HepG2 (cell line): Measurements from ENCODE around the gene HDAC5. TPM values are rescaled to one million over a fixed set of nuclear protein-coding genes. Genes with fewer than 3 reads are reported as not detected.

ENCODE experiments used
- ATF1 ChIP-seq: IDR thresholded peaks from 2 replicates; pipeline ENCODE4 v1.6.1; 2016; ENCODE audit warnings: mild to moderate bottlenecking, control low read depth
- FOXM1 ChIP-seq: sonication (generic); formaldehyde crosslinking; IDR thresholded peaks from 2 replicates; pipeline ENCODE4 v1.5.0; 2020; ENCODE audit warnings: missing genetic modification reagents
- KLF15 ChIP-seq: sonication (generic); formaldehyde crosslinking; IDR thresholded peaks from 2 replicates; pipeline ENCODE4 v1.8.1; 2023; ENCODE audit warnings: borderline replicate concordance, mild to moderate bottlenecking, inconsistent platforms, missing genetic modification reagents, mixed read lengths
- KLF16 ChIP-seq, 2 experiments: sonication (generic) in 1 of 2; formaldehyde crosslinking in 1 of 2; IDR thresholded peaks; 2 replicates each; pipeline versions ENCODE4 v1.6.1 to v1.8.0; 2016 to 2023; ENCODE audit warnings: missing genetic modification reagents in 2 of 2, missing compliant biosample characterization in 1 of 2
- MTF1 ChIP-seq: sonication (generic); formaldehyde crosslinking; IDR thresholded peaks from 2 replicates; pipeline ENCODE4 v1.5.0; 2020; ENCODE audit warnings: missing genetic modification reagents
- SAFB2 ChIP-seq: sonication (generic); formaldehyde crosslinking; IDR thresholded peaks from 2 replicates; pipeline ENCODE4 v1.5.1; 2020; ENCODE audit warnings: missing genetic modification reagents, low read depth, mild to moderate bottlenecking, borderline replicate concordance
- SNRNP70 ChIP-seq: fragments of 200-400 bp; formaldehyde crosslinking; IDR thresholded peaks from 2 replicates; pipeline ENCODE4 v1.6.1; 2017; ENCODE audit warnings: mild to moderate bottlenecking, low read depth, low read length, moderate library complexity
- TBX2 ChIP-seq: sonication (generic); formaldehyde crosslinking; IDR thresholded peaks from 2 replicates; pipeline ENCODE4 v1.5.0; 2020; ENCODE audit warnings: missing genetic modification reagents, mild to moderate bottlenecking, borderline replicate concordance
- YEATS4 ChIP-seq: sonication (generic); formaldehyde crosslinking; IDR thresholded peaks from 2 replicates; pipeline ENCODE4 v1.4.0; 2020; ENCODE audit warnings: missing genetic modification reagents, borderline replicate concordance
- YY1 ChIP-seq: IDR thresholded peaks from 2 replicates; pipeline ENCODE4 v1.6.1; 2011; ENCODE audit warnings: low read length, low read depth, moderate library complexity, mild to moderate bottlenecking; ENCODE audit not compliant: insufficient read depth, insufficient replicate concordance
- ZNF160 ChIP-seq: sonication (generic); formaldehyde crosslinking; IDR thresholded peaks from 2 replicates; pipeline ENCODE4 v1.8.0; 2022; ENCODE audit warnings: mild to moderate bottlenecking, inconsistent platforms, missing genetic modification reagents
- ZNF180 ChIP-seq: sonication (generic); formaldehyde crosslinking; IDR thresholded peaks from 2 replicates; pipeline ENCODE4 v1.4.0; 2020; ENCODE audit warnings: low read depth, missing genetic modification reagents, borderline replicate concordance
- ZNF207 ChIP-seq: fragments of 450-650 bp; IDR thresholded peaks from 2 replicates; pipeline ENCODE4 v1.6.1; 2016; ENCODE audit warnings: antibody characterized with exemption, borderline replicate concordance
- ZNF350 ChIP-seq: sonication (generic); formaldehyde crosslinking; IDR thresholded peaks from 2 replicates; pipeline ENCODE4 v1.4.0; 2020; ENCODE audit warnings: mild to moderate bottlenecking, low read depth, missing genetic modification reagents, borderline replicate concordance
- ZNF460 ChIP-seq: sonication (generic); formaldehyde crosslinking; IDR thresholded peaks from 2 replicates; pipeline ENCODE4 v1.5.1; 2020; ENCODE audit warnings: missing genetic modification reagents, mild to moderate bottlenecking, borderline replicate concordance
- polyA plus RNA-seq, 8 experiments: library from polyadenylated mRNA; depleted of rRNA in 3 of 8; stranded (reverse) in 7 of 8; unstranded in 1 of 8; fragments of >200 nt; fragmentation: Illumina TruSeq in 4 of 8; extraction: Trizol in 4 of 8; gene quantifications; 2 replicates each; pipeline versions ENCODE4 v1.2.1 to v1.2.3, GENCODE V29; 2011 to 2016; ENCODE audit warnings: low read depth in 4 of 8, missing spikeins in 1 of 8, mixed read lengths in 1 of 8; ENCODE audit not compliant: insufficient read depth in 1 of 8
- total RNA-seq, 5 experiments: library from RNA; depleted of rRNA; stranded (reverse); fragments of >200 nt; fragmentation: Illumina TruSeq; extraction: Trizol; gene quantifications; 2 replicates each; pipeline ENCODE4 v1.2.3, GENCODE V29; 2016; ENCODE audit warnings: low read depth in 1 of 5
- TF ChIP-seq, protein P1 (sequence below): sonication (generic); formaldehyde crosslinking; IDR thresholded peaks from 2 replicates; pipeline ENCODE4 v1.9.0; 2021; ENCODE audit warnings: missing genetic modification reagents, mild to moderate bottlenecking, borderline replicate concordance
- TF ChIP-seq, protein P2 (sequence below): sonication (generic); formaldehyde crosslinking; IDR thresholded peaks from 2 replicates; pipeline ENCODE4 v1.4.0; 2020; ENCODE audit warnings: missing genetic modification reagents
- TF ChIP-seq, protein P3 (sequence below): sonication (generic); formaldehyde crosslinking; IDR thresholded peaks from 2 replicates; pipeline ENCODE4 v1.5.1; 2020; ENCODE audit warnings: missing genetic modification reagents, mild to moderate bottlenecking, borderline replicate concordance
- TF ChIP-seq, protein P4 (sequence below): sonication (generic); formaldehyde crosslinking; IDR thresholded peaks from 2 replicates; pipeline ENCODE4 v1.5.0; 2020; ENCODE audit warnings: mild to moderate bottlenecking, missing genetic modification reagents
- TF ChIP-seq, protein P5 (sequence below): sonication (generic); formaldehyde crosslinking; IDR thresholded peaks from 2 replicates; pipeline ENCODE4 v1.4.0; 2020; ENCODE audit warnings: missing genetic modification reagents, borderline replicate concordance

HDAC5 gene
- total and polyA plus RNA-seq, 2 of the 13 experiments (the other 11 are each of a cell fraction or from before 2014, with no cell fraction given) = 46.4 to 85.4 TPM

DNA sequence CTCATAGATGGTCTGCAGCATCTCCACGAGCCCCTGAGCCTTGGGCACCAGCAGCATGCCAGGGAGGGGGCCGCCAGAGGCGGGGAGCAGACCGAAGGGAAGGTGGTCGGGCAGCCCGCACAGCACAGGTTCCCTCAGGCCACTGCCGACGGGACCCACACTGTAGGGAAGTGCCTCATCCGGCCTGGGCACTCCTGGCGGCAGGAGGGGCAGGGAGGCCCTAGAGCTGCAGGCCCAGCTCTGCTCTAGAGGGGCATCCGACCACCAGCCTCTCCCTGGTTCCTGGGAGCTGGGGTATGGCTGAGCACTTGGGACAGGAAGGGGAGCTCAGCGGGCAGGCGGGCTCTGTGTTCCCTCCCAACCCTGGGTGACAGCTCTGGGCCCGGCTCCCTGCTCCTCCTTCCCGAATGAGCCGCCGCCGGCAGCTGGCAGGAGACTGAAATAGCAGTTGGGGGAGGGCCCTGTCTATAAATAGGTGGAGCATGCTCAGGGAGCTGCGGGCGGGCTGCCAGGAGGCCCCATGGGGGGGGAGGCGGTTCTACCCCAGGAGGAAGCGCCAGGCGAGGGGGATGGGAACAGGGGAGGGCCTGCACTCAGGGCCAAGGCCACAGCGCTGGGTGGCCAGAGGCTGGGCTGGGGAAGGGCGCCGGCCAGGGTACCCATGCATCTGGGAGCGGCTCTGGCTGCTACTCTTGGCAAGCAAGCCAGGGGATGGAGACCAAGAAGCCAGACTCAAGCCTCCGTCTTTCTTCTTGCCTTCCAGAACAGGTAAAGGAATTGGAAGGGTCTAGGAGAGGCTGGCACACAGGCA, 12.4 kb downstream of the HDAC5 start (continued):
- TF ChIP-seq, protein P1, sequence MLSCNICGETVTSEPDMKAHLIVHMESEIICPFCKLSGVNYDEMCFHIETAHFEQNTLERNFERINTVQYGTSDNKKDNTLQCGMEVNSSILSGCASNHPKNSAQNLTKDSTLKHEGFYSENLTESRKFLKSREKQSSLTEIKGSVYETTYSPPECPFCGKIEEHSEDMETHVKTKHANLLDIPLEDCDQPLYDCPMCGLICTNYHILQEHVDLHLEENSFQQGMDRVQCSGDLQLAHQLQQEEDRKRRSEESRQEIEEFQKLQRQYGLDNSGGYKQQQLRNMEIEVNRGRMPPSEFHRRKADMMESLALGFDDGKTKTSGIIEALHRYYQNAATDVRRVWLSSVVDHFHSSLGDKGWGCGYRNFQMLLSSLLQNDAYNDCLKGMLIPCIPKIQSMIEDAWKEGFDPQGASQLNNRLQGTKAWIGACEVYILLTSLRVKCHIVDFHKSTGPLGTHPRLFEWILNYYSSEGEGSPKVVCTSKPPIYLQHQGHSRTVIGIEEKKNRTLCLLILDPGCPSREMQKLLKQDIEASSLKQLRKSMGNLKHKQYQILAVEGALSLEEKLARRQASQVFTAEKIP = no peak
- no peak for TF ChIP-seq SNRNP70
- TF ChIP-seq TBX2 (CRISPR knock-in tag) = peak; percentile 99
- TF ChIP-seq ZNF180 (CRISPR knock-in tag) = no peak
- peak; percentile 99 for TF ChIP-seq ZNF350 (CRISPR knock-in tag)
- no peak for TF ChIP-seq ATF1 (CRISPR knock-in tag)
- TF ChIP-seq KLF15 (CRISPR knock-in tag) = no peak
- TF ChIP-seq KLF16 (CRISPR knock-in tag; IDR thresholded peaks at IDR 0.05) = peak in 1 of 2 experiments; percentile 83; a peak in 2 of 4 replicates
- TF ChIP-seq SAFB2 = no peak; the same call in 1 of the 2 replicates
- TF ChIP-seq, protein P2, sequence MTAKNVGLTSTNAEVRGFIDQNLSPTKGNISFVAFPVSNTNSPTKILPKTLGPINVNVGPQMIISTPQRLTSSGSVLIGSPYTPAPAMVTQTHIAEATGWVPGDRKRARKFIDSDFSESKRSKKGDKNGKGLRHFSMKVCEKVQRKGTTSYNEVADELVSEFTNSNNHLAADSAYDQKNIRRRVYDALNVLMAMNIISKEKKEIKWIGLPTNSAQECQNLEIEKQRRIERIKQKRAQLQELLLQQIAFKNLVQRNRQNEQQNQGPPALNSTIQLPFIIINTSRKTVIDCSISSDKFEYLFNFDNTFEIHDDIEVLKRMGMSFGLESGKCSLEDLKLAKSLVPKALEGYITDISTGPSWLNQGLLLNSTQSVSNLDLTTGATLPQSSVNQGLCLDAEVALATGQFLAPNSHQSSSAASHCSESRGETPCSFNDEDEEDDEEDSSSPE = peak; percentile 90
- TF ChIP-seq ZNF160 (CRISPR knock-in tag) = peak; percentile 92
- TF ChIP-seq, protein P3, sequence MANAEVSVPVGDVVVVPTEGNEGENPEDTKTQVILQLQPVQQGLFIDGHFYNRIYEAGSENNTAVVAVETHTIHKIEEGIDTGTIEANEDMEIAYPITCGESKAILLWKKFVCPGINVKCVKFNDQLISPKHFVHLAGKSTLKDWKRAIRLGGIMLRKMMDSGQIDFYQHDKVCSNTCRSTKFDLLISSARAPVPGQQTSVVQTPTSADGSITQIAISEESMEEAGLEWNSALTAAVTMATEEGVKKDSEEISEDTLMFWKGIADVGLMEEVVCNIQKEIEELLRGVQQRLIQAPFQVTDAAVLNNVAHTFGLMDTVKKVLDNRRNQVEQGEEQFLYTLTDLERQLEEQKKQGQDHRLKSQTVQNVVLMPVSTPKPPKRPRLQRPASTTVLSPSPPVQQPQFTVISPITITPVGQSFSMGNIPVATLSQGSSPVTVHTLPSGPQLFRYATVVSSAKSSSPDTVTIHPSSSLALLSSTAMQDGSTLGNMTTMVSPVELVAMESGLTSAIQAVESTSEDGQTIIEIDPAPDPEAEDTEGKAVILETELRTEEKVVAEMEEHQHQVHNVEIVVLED (CRISPR knock-in tag) = peak; percentile 82; the same call in 1 of the 2 replicates
- TF ChIP-seq YEATS4 (CRISPR knock-in tag) = peak; percentile 87
- TF ChIP-seq, protein P4, sequence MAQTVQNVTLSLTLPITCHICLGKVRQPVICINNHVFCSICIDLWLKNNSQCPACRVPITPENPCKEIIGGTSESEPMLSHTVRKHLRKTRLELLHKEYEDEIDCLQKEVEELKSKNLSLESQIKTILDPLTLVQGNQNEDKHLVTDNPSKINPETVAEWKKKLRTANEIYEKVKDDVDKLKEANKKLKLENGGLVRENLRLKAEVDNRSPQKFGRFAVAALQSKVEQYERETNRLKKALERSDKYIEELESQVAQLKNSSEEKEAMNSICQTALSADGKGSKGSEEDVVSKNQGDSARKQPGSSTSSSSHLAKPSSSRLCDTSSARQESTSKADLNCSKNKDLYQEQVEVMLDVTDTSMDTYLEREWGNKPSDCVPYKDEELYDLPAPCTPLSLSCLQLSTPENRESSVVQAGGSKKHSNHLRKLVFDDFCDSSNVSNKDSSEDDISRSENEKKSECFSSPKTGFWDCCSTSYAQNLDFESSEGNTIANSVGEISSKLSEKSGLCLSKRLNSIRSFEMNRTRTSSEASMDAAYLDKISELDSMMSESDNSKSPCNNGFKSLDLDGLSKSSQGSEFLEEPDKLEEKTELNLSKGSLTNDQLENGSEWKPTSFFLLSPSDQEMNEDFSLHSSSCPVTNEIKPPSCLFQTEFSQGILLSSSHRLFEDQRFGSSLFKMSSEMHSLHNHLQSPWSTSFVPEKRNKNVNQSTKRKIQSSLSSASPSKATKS (CRISPR knock-in tag) = no peak; the same call in 1 of the 2 replicates
- no peak for TF ChIP-seq ZNF207
- no peak for TF ChIP-seq MTF1 (CRISPR knock-in tag)
- TF ChIP-seq, protein P5, sequence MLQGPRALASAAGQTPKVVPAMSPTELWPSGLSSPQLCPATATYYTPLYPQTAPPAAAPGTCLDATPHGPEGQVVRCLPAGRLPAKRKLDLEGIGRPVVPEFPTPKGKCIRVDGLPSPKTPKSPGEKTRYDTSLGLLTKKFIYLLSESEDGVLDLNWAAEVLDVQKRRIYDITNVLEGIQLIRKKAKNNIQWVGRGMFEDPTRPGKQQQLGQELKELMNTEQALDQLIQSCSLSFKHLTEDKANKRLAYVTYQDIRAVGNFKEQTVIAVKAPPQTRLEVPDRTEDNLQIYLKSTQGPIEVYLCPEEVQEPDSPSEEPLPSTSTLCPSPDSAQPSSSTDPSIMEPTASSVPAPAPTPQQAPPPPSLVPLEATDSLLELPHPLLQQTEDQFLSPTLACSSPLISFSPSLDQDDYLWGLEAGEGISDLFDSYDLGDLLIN (CRISPR knock-in tag) = no peak; the same call in 1 of the 2 replicates
- peak; percentile 71 for TF ChIP-seq YY1
- TF ChIP-seq FOXM1 (CRISPR knock-in tag) = no peak
- TF ChIP-seq ZNF460 (CRISPR knock-in tag) = no peak; the same call in 1 of the 2 replicates
